Panc1 (cell line): ENCODE results near the gene STXBP5.

Experiments
- POLR2AphosphoS5 ChIP-seq: IDR thresholded peaks from 2 replicates; pipeline ENCODE4 v1.6.1; 2012; ENCODE audit warnings: mild to moderate bottlenecking, low read depth, low read length, moderate library complexity
- SIN3A ChIP-seq: IDR thresholded peaks from 2 replicates; pipeline ENCODE4 v1.6.1; 2012; ENCODE audit warnings: low read depth, mild to moderate bottlenecking, low read length, moderate library complexity, borderline replicate concordance; ENCODE audit not compliant: insufficient read depth
- TF ChIP-seq, protein P1 (sequence below): fragments of 450-650 bp; IDR thresholded peaks from 2 replicates; pipeline ENCODE4 v1.5.1; 2017; ENCODE audit warnings: mild to moderate bottlenecking
- TF ChIP-seq, protein P2 (sequence below), 2 experiments: IDR thresholded peaks; 2 replicates each; pipeline ENCODE4 v1.6.1; 2011 to 2012; ENCODE audit warnings: low read depth in 2 of 2, control low read depth in 1 of 2, low read length in 1 of 2, mild to moderate bottlenecking in 1 of 2, moderate library complexity in 1 of 2; ENCODE audit not compliant: insufficient read depth in 1 of 2

DNA sequence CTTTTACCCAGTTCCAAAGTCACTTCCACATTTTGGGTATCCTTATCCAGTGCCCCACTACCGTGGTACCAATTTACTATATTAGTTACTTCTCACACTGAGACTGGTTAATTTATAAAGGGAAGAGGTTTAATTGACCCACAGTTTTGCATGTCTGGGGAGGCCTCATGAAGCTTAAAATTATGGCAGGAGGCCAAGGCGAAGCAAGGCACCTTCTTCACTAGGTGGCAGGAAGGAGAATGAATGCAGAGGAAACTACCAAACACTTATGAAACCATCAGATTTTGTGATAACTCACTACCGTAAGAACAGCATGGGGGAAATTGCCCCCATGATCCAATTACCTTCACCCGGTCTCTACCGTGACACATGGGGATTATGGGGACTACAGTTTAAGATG is 197.6 kb downstream of the STXBP5 start:
- TF ChIP-seq, protein P1, sequence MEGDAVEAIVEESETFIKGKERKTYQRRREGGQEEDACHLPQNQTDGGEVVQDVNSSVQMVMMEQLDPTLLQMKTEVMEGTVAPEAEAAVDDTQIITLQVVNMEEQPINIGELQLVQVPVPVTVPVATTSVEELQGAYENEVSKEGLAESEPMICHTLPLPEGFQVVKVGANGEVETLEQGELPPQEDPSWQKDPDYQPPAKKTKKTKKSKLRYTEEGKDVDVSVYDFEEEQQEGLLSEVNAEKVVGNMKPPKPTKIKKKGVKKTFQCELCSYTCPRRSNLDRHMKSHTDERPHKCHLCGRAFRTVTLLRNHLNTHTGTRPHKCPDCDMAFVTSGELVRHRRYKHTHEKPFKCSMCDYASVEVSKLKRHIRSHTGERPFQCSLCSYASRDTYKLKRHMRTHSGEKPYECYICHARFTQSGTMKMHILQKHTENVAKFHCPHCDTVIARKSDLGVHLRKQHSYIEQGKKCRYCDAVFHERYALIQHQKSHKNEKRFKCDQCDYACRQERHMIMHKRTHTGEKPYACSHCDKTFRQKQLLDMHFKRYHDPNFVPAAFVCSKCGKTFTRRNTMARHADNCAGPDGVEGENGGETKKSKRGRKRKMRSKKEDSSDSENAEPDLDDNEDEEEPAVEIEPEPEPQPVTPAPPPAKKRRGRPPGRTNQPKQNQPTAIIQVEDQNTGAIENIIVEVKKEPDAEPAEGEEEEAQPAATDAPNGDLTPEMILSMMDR = no peak
- no peak for TF ChIP-seq SIN3A
- TF ChIP-seq POLR2AphosphoS5 = no peak
- TF ChIP-seq, protein P2, sequence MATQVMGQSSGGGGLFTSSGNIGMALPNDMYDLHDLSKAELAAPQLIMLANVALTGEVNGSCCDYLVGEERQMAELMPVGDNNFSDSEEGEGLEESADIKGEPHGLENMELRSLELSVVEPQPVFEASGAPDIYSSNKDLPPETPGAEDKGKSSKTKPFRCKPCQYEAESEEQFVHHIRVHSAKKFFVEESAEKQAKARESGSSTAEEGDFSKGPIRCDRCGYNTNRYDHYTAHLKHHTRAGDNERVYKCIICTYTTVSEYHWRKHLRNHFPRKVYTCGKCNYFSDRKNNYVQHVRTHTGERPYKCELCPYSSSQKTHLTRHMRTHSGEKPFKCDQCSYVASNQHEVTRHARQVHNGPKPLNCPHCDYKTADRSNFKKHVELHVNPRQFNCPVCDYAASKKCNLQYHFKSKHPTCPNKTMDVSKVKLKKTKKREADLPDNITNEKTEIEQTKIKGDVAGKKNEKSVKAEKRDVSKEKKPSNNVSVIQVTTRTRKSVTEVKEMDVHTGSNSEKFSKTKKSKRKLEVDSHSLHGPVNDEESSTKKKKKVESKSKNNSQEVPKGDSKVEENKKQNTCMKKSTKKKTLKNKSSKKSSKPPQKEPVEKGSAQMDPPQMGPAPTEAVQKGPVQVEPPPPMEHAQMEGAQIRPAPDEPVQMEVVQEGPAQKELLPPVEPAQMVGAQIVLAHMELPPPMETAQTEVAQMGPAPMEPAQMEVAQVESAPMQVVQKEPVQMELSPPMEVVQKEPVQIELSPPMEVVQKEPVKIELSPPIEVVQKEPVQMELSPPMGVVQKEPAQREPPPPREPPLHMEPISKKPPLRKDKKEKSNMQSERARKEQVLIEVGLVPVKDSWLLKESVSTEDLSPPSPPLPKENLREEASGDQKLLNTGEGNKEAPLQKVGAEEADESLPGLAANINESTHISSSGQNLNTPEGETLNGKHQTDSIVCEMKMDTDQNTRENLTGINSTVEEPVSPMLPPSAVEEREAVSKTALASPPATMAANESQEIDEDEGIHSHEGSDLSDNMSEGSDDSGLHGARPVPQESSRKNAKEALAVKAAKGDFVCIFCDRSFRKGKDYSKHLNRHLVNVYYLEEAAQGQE (IDR thresholded peaks at IDR 0.05; ENCODE audit: insufficient read depth in 1 of 2, low read depth in 2 of 2, low read length in 1 of 2) = no peak
